WTC11 (cell line): ENCODE data around the gene TRIM69.

ENCODE experiments used
- ATF2 ChIP-seq: sonication (generic); formaldehyde crosslinking; IDR thresholded peaks from 2 replicates; pipeline ENCODE4 v1.8.1; 2022; ENCODE audit warnings: low read depth, missing genetic modification reagents, borderline replicate concordance
- CTCF ChIP-seq: fragments of 200-600 bp; IDR thresholded peaks from 2 replicates; pipeline ENCODE4 v1.8.0; 2022; ENCODE audit warnings: antibody characterized with exemption
- JUN ChIP-seq: sonication (generic); formaldehyde crosslinking; IDR thresholded peaks from 2 replicates; pipeline ENCODE4 v1.8.0; 2023; ENCODE audit warnings: mild to moderate bottlenecking, missing genetic modification reagents
- NR2C2 ChIP-seq: sonication (generic); formaldehyde crosslinking; IDR thresholded peaks from 2 replicates; pipeline ENCODE4 v1.8.0; 2022; ENCODE audit warnings: mild to moderate bottlenecking, missing genetic modification reagents
- ZNF317 ChIP-seq: sonication (generic); formaldehyde crosslinking; IDR thresholded peaks from 2 replicates; pipeline ENCODE4 v1.8.1; 2023; ENCODE audit warnings: low read depth, mild to moderate bottlenecking, moderate library complexity, missing genetic modification reagents, borderline replicate concordance

- no peak for TF ChIP-seq NR2C2 (CRISPR knock-in tag)
- TF ChIP-seq CTCF: no peak
- TF ChIP-seq ATF2 (CRISPR knock-in tag): no peak
- TF ChIP-seq ZNF317: no peak
- TF ChIP-seq JUN (CRISPR knock-in tag): no peak
These were observed 41.9 kb upstream of the TRIM69 start for GRCh38 chr15:44694416-44694815.
